Transverse colon (tissue), 3 donors: ENCODE data around the gene CYTH2.

ENCODE experiments used
- CTCF ChIP-seq, 5 experiments: fragments of 200-600 bp in 3 of 5; fragments of 450-650 bp in 2 of 5; sonication (generic) in 3 of 5; IDR thresholded peaks; 1 replicate in 2 of 5; 2 replicates in 3 of 5; pipeline ENCODE4 v1.5.1; 2016 to 2017; ENCODE audit warnings: antibody characterized with exemption in 5 of 5, inconsistent platforms in 3 of 5, mild to moderate bottlenecking in 2 of 5, moderate library complexity in 1 of 5
- EP300 ChIP-seq: sonication (generic); formaldehyde crosslinking; IDR thresholded peaks from one replicate; pipeline ENCODE4 v1.6.1; 2017; ENCODE audit warnings: antibody characterized with exemption, low read depth

DNA sequence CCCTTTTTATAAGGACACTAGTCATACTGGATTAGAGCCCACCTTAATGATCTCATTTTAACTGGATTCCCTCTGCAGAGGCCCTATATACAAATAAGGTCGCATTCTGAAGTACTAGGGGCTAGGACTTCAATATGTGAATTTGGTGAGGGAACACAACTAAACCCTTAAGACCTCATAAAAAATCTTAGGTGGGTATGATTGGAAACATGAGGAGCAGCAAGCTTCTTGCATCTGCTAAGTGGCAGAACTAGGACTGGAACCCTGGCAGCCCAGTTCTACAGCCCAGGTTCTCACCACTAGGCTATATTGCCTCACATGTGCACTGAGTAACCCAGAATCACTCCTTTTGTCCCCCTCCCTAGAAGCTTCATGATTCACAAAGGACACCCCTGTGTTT lies 40.5 kb upstream of the CYTH2 start:
- no peak for TF ChIP-seq EP300
- TF ChIP-seq CTCF (IDR thresholded peaks at IDR 0.05), result no peak
